ENCODE measurements around the gene SETD2. TPM values are rescaled to one million over a fixed set of nuclear protein-coding genes. Genes with fewer than 3 reads are reported as not detected.
A peak's percentile ranks its signal among the peaks of the same experiment; 100 is the strongest.
"Not testable (repeated sequence)": the region's sequence is repeated elsewhere in the genome, so short reads cannot be mapped to it uniquely, and the experiment has no call there.

SETD2 gene
- total RNA-seq, 2 experiments from 2014 or later = 54.1 to 63.3 TPM

DNA sequence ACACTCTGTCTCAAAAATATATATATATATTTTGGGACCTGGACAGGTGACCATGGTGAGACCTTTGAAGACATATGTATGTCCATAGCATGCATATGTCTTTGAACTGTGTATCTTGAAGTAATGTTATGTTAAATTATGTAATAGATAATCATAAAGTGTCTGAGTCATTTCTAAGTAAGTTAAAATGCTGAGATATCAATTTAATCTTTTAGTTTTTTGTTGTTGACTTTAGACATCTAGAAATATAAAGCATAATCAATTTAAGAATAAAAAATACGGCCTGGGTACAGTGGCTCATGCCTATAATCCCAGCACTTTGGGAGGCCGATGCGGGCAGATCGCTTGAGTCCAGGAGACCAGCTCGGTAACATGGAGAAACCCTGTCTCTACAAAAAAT lies 12.7 kb upstream of the SETD2 start:
- H3K4me1 Mint-ChIP-seq = peaks cover 7% of the 10 kb centered on the region
- no peak overlapping the region for H3K4me3 Mint-ChIP-seq
- POLR2A ChIA-PET = interaction anchor here (0.7 to 2.1 kb wide), 2 partner anchors 10 to 13 kb away, joined by 3 to 7 read pairs; partner anchors contain the start of gene SETD2
- H3K27me3 Mint-ChIP-seq = no peaks in the 10 kb centered on the region
- ATAC-seq (ENCODE audit: low read depth) (no peak), DNase-seq (no peak)
- H3K9me3 Mint-ChIP-seq = no peaks in the 10 kb centered on the region
- H3K27ac Mint-ChIP-seq = no peak overlapping the region
- H3K36me3 Mint-ChIP-seq = peaks cover 16% of the 10 kb centered on the region

DNA sequence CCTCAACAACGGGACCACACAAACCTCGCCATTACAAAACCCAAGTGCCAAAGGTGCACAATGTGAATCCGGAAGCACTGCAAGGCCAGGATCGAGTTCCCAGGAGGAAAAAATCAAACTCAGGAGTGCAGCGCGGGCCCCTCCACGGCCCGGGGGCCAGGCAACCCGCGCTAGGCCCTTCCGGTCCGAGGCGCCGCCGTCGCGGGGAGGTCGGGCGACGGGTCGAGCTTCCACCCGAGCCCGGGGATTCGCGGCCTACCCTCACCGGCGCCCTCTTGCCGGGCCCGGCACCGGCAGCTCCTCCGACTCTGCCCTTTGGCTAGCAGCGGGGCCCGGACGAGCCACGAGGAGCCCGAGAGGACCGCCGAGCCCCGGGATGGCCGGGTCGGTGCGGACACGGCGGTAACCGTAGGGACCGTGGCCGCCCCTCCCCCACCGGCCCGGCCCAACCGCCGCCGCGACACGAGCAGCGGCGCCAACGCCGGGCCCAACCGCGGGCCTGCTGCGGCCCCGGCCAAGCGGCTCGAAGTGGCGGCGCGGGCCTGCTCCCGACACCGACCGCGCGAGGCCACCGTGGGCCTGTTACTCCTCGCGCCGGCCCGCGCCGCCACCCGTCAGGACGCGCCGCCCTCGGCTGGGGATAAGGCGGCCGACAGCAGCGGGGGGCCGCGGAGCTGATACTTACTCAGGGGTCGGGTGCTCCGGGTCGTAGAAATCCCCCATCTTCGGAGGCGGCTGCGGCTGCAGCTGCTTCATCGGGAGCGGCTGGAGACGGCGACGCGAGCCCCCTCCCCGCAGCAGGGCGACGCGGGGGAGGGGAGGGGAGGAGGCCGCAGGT lies 525 bp downstream of the SETD2 start:
- no peaks in the 10 kb centered on the region for H3K9me3 Mint-ChIP-seq
- DNase-seq (peak; percentile 82), ATAC-seq (ENCODE audit: low read depth) (peak; percentile 28)
- peaks cover 14% of the 10 kb centered on the region for H3K36me3 Mint-ChIP-seq
- POLR2A ChIA-PET = interaction anchor here (0.5 to 2.4 kb wide), 14 partner anchors 12 to 1077 kb away, joined by 3 to 12 read pairs (median 4); partner anchors contain the start of genes KIF9, KLHL18, NBEAL2 and PTPN23
- peak overlapping the region; percentile 99 for H3K4me3 Mint-ChIP-seq
- peaks cover 40% of the 10 kb centered on the region for H3K4me1 Mint-ChIP-seq
- H3K27ac Mint-ChIP-seq = peak overlapping the region; percentile 100
- no peaks in the 10 kb centered on the region for H3K27me3 Mint-ChIP-seq

DNA sequence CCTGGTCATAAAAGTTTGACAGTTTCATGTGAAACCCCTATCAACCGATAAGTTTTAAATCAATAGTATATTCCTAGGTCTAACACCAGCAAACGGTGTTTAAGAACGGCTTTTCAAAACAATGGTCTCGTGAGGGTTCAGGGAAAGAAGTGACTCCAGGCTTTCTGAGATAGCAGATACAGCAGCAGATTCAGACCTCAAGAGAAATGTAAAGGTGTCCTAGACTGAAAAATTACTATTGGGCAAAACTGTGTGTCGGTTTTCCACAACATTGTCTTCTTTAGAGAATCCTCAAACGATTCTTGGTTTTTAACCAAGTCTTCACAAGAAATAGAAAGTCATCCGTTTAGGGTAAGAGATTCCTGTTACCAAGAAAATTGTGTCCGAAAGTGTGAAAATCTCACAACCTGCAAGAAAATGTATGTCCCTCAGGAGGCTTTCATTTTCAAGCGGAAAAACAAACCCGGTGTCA lies 1.2 kb downstream of the SETD2 start:
- H3K4me3 Mint-ChIP-seq = peak overlapping the region; percentile 95
- H3K9me3 Mint-ChIP-seq = no peaks in the 10 kb centered on the region
- POLR2A ChIA-PET = interaction anchor here (0.5 to 2.4 kb wide), 5 partner anchors 21 to 1075 kb away, joined by 3 to 12 read pairs (median 8); partner anchors contain the start of genes KIF9, KLHL18 and NBEAL2
- DNase-seq = no peak
- peaks cover 42% of the 10 kb centered on the region for H3K4me1 Mint-ChIP-seq
- peaks cover 16% of the 10 kb centered on the region for H3K36me3 Mint-ChIP-seq
- peak overlapping the region; percentile 98 for H3K27ac Mint-ChIP-seq
- ATAC-seq (ENCODE audit: low read depth) = no peak
- H3K27me3 Mint-ChIP-seq = no peaks in the 10 kb centered on the region

DNA sequence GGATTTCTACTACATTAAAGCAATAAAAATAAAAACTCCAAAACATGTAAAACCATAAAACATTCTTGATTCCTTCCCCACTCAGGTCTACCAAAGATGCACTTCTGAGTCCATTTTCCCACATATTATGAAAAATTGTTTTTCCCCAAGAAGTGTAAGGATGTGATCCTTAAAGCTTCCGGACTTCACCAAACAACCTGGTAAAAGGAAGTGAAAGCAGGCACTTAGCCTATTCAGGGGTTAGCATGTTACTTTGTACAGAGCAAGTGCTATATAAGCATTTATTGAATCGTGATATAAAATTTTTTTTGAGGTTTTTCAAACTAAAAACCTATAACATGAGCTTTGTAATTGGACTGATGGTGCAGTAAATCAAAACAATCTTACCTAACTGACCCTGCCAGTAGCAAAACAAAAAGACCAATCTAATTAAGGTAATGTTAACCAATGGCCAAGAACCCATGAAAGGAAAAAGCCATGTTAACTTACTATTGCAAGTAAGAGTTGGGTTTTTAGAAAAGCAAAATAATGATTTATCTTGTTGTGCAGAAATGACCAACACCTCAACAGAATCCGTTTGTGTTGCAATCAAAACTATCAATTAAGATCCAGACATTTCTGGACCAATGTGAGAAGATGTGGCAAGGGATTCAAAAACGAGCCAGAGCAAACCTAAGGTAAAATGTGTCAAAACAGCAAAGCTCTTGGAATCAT lies 1.8 kb downstream of the SETD2 start:
- no peaks in the 10 kb centered on the region for H3K9me3 Mint-ChIP-seq
- no peak for ATAC-seq (ENCODE audit: low read depth)
- peak overlapping the region; percentile 98 for H3K27ac Mint-ChIP-seq
- no peaks in the 10 kb centered on the region for H3K27me3 Mint-ChIP-seq
- H3K36me3 Mint-ChIP-seq = peaks cover 16% of the 10 kb centered on the region
- H3K4me3 Mint-ChIP-seq = peak overlapping the region; percentile 95
- peaks cover 42% of the 10 kb centered on the region for H3K4me1 Mint-ChIP-seq
- POLR2A ChIA-PET = no interaction called here
- no peak for DNase-seq

DNA sequence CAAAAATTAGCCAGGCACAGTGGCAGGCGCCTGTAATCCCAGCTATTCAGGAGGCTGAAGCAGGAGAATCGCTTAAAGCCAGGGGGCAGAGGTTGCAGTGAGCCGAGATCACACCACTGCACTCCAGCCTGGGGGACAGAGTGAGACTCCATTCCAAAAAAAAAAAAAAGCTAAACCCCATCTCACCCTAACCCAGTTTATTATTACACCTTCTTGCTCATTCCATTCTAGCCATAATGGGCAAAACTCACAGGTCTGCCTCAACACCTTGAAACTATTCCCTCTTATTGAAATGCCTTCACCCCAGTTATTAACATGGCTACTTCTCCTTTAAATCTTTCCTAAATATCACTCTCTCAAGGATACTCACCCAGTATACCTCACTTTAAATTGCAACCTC lies 4.1 kb downstream of the SETD2 start:
- H3K4me1 Mint-ChIP-seq = peaks cover 34% of the 10 kb centered on the region
- POLR2A ChIA-PET = no interaction called here
- H3K9me3 Mint-ChIP-seq = no peaks in the 10 kb centered on the region
- no peak overlapping the region for H3K27ac Mint-ChIP-seq
- ATAC-seq (ENCODE audit: low read depth) (no peak), DNase-seq (no peak)
- H3K27me3 Mint-ChIP-seq = no peaks in the 10 kb centered on the region
- peaks cover 19% of the 10 kb centered on the region for H3K36me3 Mint-ChIP-seq
- H3K4me3 Mint-ChIP-seq = no peak overlapping the region

DNA sequence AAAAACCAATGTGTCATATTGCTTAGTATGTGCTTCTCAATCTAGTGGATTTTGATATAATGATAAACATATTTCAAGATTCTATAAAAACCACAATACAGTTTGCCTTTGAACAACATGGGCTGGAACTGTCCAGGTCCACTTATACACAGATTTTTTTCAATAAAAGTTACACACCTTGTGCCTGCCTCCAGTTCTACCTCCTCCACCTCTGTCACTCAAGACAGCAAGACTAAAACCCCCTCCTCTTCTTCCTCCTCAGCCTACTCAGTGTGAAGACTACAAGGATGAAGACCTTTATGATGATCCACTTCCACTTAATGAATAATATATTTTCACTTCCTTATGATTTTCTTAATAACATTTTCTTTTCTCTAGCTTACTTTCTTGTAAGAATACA lies 5.7 kb downstream of the SETD2 start:
- ATAC-seq (ENCODE audit: low read depth) (no peak), DNase-seq (no peak)
- POLR2A ChIA-PET = no interaction called here
- H3K36me3 Mint-ChIP-seq = peaks cover 23% of the 10 kb centered on the region
- H3K27me3 Mint-ChIP-seq = no peaks in the 10 kb centered on the region
- H3K4me3 Mint-ChIP-seq = no peak overlapping the region
- no peak overlapping the region for H3K27ac Mint-ChIP-seq
- H3K4me1 Mint-ChIP-seq = peaks cover 37% of the 10 kb centered on the region
- H3K9me3 Mint-ChIP-seq = no peaks in the 10 kb centered on the region

DNA sequence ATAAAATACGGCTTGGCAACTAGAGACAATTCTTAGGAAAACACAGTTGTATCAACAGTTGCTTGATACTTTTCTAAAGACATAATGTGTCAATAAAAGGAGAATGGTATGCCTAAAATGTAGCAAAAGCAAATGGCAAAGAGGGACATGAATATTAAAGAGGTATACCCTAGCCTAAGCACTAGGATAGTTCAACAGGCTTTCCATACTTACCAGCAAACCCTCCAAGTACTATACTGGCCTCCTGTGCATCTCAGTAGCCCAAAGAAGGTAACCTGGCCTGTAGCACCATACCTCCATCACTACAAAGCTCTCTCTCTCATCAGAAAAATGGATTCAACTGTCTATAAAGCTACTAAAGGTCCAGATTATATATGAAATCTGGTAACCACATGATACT lies 7.5 kb downstream of the SETD2 start:
- no peak overlapping the region for H3K27ac Mint-ChIP-seq
- peaks cover 27% of the 10 kb centered on the region for H3K36me3 Mint-ChIP-seq
- H3K27me3 Mint-ChIP-seq = no peaks in the 10 kb centered on the region
- POLR2A ChIA-PET = no interaction called here
- H3K4me1 Mint-ChIP-seq = peaks cover 39% of the 10 kb centered on the region
- H3K4me3 Mint-ChIP-seq = no peak overlapping the region
- ATAC-seq (ENCODE audit: low read depth) = no peak
- DNase-seq = no peak
- no peaks in the 10 kb centered on the region for H3K9me3 Mint-ChIP-seq

DNA sequence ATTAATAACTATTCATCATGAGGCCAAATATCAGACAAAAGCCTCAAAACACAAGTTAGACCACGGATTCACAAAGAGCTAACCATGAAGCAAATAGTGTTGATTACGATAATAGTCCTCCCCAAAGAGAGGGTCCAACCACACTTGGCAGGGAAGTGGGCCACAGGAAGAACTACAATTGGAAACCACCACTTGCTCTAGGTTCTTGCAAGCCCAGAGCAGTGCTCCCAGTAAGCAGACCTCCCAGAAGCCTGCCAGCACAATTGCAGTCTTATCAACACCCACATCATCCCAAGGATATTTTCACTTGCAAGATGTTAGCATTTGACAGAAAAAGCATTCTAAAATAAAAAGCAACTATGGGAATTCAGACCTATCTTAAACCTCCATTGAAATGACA lies 11.3 kb downstream of the SETD2 start:
- H3K36me3 Mint-ChIP-seq = peaks cover 17% of the 10 kb centered on the region
- POLR2A ChIA-PET = no interaction called here
- ATAC-seq (ENCODE audit: low read depth) (no peak), DNase-seq (no peak)
- H3K27ac Mint-ChIP-seq = no peak overlapping the region
- no peak overlapping the region for H3K4me3 Mint-ChIP-seq
- H3K4me1 Mint-ChIP-seq = peaks cover 26% of the 10 kb centered on the region
- no peaks in the 10 kb centered on the region for H3K9me3 Mint-ChIP-seq
- no peaks in the 10 kb centered on the region for H3K27me3 Mint-ChIP-seq

DNA sequence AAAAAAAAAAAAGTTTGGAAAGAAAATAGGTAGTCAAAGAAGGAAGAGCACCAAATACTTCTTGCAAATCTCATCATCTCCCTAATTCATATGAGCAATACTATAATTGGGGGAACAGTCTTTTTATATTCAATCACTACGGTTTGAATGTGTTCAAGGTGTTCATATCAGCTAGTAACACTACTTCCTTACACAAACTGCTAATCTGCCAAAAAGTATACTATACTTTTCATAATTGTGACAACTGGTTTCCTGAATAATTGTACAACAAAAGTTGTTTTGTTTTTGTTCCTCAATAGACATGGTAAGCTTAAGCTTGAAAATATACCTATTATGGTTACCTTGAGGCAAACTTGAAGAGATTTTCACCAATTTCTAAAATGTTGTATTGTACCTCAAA lies 12.1 kb downstream of the SETD2 start:
- Mint-ChIP-seq H3K27ac (no peak overlapping the region), H3K27me3 (no peaks in the 10 kb centered on the region), H3K36me3 (peaks cover 17% of the 10 kb centered on the region), H3K4me1 (peaks cover 26% of the 10 kb centered on the region), H3K4me3 (no peak overlapping the region), H3K9me3 (no peaks in the 10 kb centered on the region)
- no peak for DNase-seq
- POLR2A ChIA-PET = no interaction called here
- ATAC-seq (ENCODE audit: low read depth) = no peak

DNA sequence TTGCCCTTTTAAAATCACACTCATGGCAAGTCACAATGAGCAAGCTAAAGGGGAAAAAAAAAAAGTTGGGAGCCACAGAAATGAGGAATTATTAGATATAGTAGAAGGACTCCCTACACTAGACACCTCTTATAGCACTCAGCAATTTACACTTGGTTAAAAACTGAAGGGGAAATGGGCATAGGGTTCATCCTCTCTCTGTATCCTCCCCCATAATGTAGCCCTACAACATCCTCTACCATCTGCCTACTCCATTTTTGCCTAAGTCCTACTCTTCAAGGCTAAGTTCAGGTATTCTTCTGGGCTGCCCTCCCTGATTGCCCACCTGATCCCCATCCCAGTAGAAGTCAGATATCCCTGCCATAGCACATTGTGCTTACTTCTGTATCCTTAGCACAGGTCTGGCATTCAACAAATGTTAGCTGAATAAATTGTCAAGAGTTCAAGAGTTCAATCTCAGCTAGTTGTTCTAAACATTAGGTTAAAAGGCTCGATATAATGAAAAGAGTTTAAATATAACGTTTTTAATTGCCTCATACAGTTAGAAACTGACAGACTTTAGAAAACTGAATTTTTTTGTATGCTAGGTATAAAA lies 14.5 kb downstream of the SETD2 start:
- POLR2A ChIA-PET = no interaction called here
- ATAC-seq (ENCODE audit: low read depth) (no peak), DNase-seq (no peak)
- Mint-ChIP-seq H3K27ac (no peak overlapping the region), H3K9me3 (no peaks in the 10 kb centered on the region), H3K4me3 (no peak overlapping the region), H3K4me1 (peaks cover 22% of the 10 kb centered on the region), H3K36me3 (peaks cover 12% of the 10 kb centered on the region), H3K27me3 (no peaks in the 10 kb centered on the region)

DNA sequence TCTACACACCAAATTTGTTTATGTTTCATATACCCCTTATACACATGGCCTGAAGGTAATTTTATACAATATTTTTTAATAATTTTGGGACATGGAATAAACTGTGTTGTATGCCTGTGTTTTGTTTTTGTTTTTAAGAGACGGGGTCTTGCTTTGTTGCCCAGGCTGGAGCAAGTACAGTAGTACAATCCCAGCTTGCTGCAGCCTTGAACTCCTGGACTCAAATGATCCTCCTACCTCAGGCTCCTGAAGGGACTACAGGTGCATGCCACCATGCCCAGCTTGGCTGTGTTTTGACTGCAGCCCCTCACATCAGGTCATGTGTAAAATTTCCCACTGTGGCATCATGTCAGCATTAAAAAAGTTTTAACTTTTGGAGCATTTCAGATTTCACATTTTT lies 18.6 kb downstream of the SETD2 start:
- Mint-ChIP-seq H3K27ac (peak overlapping the region; percentile 38), H3K4me3 (no peak overlapping the region), H3K27me3 (no peaks in the 10 kb centered on the region), H3K9me3 (no peaks in the 10 kb centered on the region), H3K4me1 (peaks cover 20% of the 10 kb centered on the region), H3K36me3 (peaks cover 3% of the 10 kb centered on the region)
- ATAC-seq (ENCODE audit: low read depth) = no peak
- DNase-seq = no peak
- POLR2A ChIA-PET = no interaction called here

DNA sequence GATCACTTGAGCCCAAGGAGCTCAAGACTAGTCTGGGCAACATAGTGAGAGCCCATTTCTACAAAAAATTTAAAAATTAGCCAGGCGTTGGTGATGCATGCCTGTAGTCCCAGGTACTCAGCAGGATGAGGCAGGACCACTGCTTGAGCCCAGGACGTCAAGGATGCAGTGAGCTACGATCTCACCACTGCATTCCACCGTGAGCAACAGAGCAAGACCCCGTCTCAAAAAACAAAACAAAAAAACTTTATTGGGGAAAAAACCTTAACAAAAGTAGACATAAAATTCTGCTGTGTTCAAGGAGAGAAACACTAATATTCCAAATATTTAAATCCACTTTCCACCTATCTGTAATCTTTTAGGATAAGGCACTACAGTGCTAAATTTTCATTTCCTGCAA lies 20.8 kb downstream of the SETD2 start:
- H3K27ac Mint-ChIP-seq = no peak overlapping the region
- no peak overlapping the region for H3K4me3 Mint-ChIP-seq
- H3K4me1 Mint-ChIP-seq = peaks cover 17% of the 10 kb centered on the region
- DNase-seq = no peak
- H3K9me3 Mint-ChIP-seq = peaks cover 2% of the 10 kb centered on the region
- peaks cover 6% of the 10 kb centered on the region for H3K36me3 Mint-ChIP-seq
- ATAC-seq (ENCODE audit: low read depth) = no peak
- POLR2A ChIA-PET = no interaction called here
- no peaks in the 10 kb centered on the region for H3K27me3 Mint-ChIP-seq

DNA sequence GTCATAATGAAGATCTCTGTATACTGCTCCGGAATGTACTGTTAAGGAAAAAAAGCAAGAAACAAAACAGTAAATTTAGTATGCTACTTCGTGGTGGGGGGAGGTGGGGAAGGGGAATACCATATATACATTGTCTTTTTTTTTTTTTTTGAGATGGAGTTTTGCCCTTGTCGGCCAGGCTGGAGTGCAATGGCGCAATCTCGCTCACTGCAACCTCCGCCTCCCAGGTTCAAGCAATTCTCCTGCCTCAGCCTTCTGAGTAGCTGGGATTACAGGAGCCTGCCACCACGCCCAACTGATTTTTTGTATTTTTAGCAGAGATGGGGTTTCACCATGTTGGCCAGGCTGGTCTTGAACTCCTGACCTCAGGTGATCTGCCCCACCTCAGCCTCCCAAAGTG lies 21.4 kb downstream of the SETD2 start:
- ATAC-seq (ENCODE audit: low read depth); H3K27me3 Mint-ChIP-seq; H3K27ac Mint-ChIP-seq; H3K4me3 Mint-ChIP-seq; DNase-seq; H3K36me3 Mint-ChIP-seq; H3K9me3 Mint-ChIP-seq; POLR2A ChIA-PET: not testable (repeated sequence)
- H3K4me1 Mint-ChIP-seq = peaks cover 17% of the 10 kb centered on the region

Data from activated naive CD8-positive, alpha-beta T cell treated with anti-CD3 and anti-CD28 coated beads, Interleukin-2, amount 10 ng/mL, durations not matched to agents 7 days and 5 days (primary cell).